T47D (cell line): ENCODE results near the gene SYNPO.

Source experiments
- DNase-seq, 2 experiments: peaks; one replicate each; pipeline versions ENCODE4 v3.0.0 to v3.0.0-alpha.2; 2011 to 2012; ENCODE audit warnings: low read depth in 1 of 2, low spot score in 1 of 2
- JUND ChIP-seq: IDR thresholded peaks from 2 replicates; pipeline ENCODE4 v1.6.1; 2012; ENCODE audit warnings: low read depth
- in situ Hi-C: cut with HindIII; loops from 2 replicates; pipeline ENCODE4 v1.10.0; 2016; ENCODE audit warnings: low sequenced_read_pairs, low pct_unique_long_range_greater_than_20kb

The SYNPO gene

DNA sequence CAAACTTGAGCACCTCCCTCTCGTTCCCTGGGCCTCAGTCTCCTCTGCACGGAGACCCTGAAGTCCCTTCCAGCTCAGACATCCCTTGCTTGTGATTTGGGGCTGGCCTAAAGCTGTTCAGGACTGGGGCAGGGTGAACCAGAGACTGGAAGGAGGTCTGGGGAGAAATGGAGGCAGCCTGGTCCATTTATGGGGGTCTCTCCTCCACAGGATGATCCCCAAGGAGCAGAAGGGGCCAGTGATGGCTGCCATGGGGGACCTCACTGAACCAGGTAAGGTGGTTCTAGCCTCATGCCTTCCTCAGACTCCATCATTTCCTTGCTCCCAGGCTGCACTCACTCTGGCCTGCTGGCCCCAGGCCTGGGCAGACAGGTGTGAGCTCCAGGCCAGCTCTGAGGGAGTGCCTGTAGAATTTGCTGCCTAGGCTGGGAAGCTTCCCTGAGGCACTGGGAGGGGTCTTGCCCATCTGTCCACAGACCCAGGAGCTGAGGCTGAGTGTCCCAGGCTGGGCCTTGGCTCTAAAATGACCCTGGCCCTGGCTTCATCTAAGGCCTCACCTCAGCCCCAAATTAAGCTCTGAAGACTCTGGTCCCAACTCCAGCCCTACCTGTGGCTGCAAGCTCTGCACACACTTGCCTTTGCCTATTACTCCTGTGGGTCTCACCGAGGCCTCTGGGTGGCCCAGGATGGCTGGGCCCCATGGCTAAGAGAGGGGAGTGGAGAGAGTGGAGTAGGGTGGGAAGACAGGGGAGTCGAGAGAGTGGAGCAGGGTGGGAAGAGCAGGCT, 22.5 kb downstream of the SYNPO start:
- in situ Hi-C loops: no loop called here
- TF ChIP-seq JUND: no peak
- no peak for DNase-seq

DNA sequence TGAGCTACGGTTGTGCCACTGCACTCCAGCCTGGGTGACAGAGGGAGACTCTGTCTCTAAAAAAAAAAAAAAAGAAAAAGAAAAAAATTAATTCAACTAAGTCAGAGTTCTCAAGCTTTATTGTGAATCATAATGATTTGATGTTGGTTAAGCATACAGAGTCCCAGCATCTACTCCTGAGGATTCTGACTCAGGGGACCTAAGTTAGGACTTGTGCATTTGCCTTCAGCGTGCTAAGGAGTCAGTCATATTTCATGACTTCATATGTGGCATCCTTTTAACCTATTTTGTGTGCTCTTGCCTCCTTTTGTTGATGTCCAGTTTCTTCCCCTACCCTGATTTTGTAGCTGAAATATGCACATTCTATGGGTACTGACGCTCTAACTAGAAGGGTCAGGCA, 23.5 kb downstream of the SYNPO start:
- no peak for DNase-seq
- in situ Hi-C loops: no loop called here
- TF ChIP-seq JUND: no peak

DNA sequence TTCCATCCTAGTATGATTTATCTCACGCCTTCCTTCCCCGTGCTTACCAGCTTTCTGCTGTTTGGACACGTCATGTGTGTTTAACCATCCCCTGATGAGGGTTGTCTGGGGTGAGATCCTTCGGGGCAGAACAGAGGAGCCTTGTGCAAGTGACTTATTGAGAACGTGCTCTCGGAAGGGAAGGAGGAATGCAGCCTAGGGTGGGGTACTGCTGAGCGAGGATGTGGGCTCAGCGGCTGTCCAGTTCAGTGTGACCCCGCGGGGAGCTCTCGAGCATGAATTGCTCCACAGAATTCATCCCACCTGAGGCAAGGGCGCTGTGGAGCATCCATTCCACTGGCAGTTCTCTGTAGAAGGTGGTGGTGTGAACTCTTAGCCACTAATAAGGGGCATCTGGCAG, 24.6 kb downstream of the SYNPO start:
- TF ChIP-seq JUND: no peak
- DNase-seq: no peak
- in situ Hi-C loops: no loop called here

DNA sequence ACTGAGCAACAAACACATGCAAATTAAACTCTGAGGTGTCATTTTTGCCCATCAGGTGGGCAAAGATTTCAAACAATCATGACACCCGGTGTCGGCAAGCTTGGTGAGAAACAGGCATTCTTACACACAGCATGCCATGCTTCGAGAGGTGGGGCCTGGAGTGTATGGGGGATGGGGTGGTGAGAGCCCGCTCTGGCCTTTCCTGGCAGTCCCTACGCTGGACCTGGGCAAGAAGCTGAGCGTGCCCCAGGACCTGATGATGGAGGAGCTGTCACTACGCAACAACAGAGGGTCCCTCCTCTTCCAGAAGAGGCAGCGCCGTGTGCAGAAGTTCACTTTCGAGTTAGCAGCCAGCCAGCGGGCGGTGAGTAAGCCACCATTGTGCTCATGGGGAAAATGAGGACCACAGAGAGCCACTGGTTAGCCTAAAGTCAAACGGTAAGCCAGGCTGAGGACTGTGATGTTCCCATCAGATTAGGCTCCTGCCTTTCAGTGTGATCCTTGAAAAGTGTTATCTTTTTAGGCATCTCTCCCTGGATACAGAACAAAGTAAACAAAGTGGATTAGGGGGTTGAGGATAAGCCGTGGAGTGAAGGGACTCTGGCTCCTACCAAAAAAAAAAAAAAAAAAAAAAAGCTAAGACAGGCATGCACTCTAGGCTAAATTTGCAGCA, 30.0 kb downstream of the SYNPO start:
- DNase-seq: no peak
- in situ Hi-C loops: no loop called here
- TF ChIP-seq JUND: no peak

DNA sequence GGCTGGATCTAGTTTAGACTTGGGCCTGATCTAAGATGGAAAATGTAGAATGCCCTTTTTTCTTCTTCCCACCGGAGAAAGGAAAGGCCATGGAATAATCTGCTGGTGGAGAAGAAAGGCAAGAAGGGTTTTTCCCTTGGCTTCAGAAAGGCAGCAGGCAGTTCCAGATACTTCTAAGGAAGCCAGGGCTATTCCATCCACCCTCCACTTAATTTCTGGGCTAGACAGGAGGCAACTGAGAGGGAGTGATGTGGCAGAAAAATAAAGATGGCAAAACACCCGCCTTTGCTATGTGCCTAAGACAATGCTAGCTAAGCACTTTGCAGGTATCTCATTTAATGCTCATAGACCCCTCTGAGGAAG, 30.5 kb downstream of the SYNPO start:
- in situ Hi-C loops: no loop called here
- DNase-seq: no peak
- TF ChIP-seq JUND: no peak

DNA sequence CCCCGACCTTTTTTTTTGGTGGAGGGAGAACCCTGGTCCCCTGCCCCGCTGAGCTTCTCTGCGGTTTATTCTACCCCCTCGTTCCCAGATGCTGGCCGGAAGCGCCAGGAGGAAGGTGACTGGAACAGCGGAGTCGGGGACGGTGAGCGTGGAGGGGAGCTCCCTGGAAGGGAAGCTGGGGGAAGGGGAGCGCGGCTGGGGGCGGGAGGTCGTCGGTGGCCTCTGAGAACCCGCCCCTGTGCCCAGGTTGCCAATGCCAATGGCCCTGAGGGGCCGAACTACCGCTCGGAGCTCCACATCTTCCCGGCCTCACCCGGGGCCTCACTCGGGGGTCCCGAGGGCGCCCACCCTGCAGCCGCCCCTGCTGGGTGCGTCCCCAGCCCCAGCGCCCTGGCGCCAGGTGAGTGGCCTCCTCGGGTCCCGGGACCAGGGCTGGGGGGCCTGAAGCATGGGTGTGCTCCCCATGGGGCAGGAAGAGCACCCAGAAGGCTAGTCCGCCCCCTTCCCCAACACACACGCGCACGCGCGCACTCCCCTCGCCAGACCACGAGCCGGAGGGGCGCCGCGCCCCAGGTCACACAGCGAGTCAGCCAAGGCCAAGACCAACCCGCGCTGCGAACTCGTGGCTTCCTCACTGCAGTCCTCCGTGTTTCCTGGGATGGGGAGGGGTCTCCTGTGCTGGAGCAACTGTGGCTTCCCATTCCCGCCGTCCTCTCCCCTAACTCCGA, 31.2 kb downstream of the SYNPO start:
- in situ Hi-C loops: no loop called here
- TF ChIP-seq JUND: no peak
- no peak for DNase-seq

DNA sequence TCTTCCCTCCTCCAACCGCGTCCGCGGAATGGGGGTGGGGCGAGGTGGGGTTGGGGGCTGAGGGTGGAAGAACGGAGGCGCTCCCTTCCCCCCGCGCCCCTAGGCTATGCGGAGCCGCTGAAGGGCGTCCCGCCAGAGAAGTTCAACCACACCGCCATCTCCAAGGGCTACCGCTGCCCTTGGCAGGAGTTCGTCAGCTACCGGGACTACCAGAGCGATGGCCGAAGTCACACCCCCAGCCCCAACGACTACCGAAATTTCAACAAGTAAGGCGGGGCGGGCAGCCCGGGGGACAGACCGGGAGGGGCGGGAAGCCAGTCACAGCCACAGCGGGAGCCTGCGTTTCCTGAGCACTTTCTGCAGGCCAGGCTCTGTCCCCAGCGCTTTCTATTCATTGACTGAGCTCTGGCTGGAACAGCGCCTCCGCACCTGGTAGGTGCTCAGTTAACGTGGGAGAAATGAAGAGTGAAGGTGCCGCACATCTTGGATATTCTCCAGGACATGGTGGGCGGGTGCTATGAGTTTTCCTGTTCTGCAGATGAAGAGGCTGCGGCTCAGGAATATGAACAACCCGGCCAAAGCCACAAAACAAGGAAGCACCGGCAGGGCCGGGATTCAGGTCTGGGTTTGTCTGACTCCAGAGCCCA, 31.9 kb downstream of the SYNPO start:
- DNase-seq: peak; percentile 65 to 73
- in situ Hi-C loops: no loop called here
- TF ChIP-seq JUND: no peak

DNA sequence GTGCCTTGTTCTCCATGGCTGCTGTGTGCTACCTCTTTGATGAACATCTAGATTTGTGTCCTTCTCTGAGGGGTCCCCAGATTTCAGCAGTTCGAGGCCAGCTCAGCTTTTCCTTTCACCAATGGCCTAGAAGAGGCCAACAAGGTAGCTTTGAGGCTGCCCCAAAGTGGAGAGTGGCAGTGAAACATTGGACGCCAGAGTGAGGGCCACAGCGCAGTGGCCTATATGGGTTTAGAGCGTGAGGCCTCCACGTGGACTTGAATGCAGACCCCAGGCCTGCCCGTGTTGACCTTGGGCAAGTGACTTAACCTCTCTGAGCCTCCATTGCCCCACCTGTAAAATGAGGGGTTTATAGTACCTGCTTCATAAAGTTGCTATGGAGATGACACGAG, 32.4 kb downstream of the SYNPO start:
- no peak for DNase-seq
- in situ Hi-C loops: no loop called here
- no peak for TF ChIP-seq JUND

DNA sequence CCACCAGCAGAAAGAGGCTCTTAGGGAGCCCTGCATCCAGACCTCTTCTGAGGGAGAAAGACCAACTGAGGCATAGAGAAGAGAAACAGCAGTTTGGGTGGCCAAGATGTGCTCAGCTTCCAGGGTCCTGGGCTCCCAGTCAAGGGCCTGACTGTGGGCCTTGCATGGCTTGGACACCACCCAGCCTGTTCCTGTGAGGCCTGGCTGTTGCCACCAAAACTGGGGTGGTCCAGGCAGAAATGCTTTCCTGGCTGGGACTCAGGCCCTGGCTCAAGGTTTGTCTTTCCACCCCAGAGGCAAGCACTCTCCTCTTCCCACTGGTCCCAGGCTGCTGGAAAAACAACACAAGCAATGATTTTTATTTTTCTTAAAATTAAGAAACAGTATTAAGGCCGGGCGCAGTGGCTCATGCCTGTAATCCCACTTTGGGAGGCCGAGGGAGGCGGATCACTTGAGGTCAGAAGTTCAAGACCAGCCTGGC, 33.9 kb downstream of the SYNPO start:
- in situ Hi-C loops: no loop called here
- DNase-seq: no peak
- no peak for TF ChIP-seq JUND

DNA sequence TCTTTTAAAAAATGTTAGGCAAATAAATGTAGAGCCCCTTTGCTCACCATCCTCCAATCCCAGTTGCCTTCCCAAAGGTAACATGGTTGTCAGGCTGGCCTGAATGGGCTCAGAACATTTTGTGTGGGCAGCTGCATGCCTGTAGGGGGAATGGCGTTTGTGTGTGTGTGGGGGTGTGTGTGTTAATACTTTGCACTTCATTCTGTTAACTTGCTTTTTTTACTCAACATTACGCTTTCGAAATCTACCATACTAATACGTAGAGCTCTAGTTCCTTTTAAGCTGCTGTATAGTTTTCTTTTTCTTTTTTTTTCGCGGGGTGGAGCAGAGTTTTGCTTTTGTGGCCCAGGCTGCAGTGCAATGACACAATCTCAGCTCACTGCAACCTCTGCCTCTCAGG, 34.6 kb downstream of the SYNPO start:
- DNase-seq: no peak
- in situ Hi-C loops: no loop called here
- no peak for TF ChIP-seq JUND

DNA sequence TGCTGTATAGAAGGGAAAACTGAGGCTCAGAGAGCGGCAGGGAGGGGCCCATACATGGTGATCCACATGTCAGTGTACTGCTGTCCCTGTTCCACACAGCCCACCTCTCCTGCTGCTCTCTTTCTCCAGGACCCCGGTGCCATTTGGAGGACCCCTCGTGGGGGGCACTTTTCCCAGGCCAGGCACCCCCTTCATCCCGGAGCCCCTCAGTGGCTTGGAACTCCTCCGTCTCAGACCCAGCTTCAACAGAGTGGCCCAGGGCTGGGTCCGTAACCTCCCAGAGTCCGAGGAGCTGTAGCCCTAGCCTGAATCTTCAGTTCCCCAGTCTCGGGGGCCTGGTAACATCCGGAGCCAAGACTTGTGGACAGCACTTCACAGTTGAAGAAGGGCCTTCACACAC, 36.1 kb downstream of the SYNPO start:
- in situ Hi-C loops: no loop called here
- no peak for DNase-seq
- no peak for TF ChIP-seq JUND

DNA sequence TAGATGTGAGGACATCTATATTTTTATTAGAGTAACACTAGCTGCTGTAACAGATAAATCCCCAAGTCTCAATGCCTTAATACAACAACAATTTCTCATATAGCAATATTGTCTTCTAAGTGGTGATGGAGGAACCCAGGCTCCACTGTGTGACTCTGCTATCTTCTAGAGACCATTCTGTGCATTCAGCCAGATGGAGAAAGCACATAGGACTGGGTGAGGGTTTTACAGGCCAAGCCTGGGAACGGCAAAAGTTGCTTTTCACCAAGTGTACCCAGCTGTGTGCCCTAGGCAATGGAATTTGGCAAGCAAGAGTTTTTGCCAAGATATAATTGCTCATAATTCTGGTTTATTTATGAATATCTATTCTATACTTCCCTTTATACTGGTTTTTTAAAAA, 48.7 kb downstream of the SYNPO start:
- peak in 1 of 2 experiments; percentile 38 for DNase-seq
- in situ Hi-C loops: no loop called here
- TF ChIP-seq JUND: no peak

DNA sequence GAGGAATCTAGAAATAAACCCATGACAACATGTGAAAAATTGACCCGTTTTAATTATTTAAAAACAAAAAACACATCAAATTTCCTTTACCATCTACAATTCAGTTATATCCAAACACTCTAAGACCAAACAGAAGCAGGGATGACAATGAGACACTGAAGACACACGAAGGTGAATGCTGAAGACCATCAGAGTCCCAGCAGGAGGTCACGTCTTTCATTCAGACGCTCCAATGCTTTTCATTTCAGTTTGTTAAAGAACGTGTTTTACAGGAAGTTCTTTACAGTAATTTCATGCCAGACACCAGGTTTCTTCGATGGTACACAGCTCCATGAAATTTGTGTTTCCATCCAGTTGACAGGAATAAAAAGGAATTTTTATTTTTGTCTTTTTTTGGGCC, 50.3 kb downstream of the SYNPO start:
- in situ Hi-C loops: no loop called here
- TF ChIP-seq JUND: no peak
- DNase-seq: no peak
